ENCODE results near the gene POLN. TPM values are rescaled to one million over a fixed set of nuclear protein-coding genes. Genes with fewer than 3 reads are reported as not detected.

Gene POLN
- total RNA-seq, 1 experiment from 2014 or later: 1.3 TPM

DNA sequence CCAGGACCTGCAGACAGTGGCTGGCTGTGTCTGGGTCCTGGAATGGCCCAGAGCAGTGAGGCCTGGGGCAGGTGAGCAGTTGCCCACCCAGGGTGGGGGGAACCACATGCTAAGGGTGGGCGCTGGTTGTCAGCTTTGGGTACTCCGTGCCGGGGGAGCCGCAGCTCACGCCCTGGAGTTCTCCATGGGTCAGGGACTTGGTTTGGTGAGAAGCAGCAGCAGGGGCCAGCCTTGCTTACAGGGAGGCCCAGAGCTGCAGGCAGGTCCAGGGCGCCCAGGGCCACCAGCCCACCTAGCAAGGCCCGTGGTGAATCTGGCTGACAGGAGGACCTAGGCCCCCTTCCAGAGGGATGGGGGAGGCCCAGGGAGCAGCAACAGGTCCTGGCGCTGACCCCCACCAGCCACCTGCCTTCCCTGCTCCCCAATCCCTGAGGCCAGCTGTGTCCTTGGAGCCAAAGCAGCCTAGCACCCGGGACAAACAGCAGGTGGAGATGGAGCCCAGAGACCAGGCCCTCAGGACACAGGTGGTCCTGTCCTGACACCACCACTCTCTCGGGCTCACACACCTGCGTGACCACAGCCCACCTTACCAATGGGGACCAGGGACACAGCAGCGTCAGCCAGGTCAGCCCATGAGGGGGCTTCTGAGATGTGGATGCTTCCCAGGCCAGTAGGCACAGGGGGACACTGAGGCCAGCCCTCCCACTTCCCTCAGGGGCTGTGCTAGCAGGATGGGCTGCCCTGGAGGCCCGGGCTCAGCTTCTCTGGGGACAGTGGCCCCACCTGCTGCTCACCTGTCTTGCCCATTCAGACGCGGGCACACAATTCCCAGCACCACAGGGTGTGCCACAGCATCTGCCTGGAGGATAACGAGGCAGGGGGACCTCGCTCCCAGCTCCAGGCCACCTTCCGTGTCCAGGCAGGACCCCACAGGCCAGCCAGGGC lies 16.4 kb upstream of the POLN start:
- H3K4me3 ChIP-seq: no peak overlapping the region
- H2AFZ ChIP-seq: no peak overlapping the region
- H3K79me2 ChIP-seq (ENCODE audit: low read depth): no peaks in the 10 kb centered on the region
- H3K4me2 ChIP-seq: no peak overlapping the region
- H3K36me3 ChIP-seq (ENCODE audit: low read depth): no peaks in the 10 kb centered on the region
- intact Hi-C loops (cut with micrococcal nuclease; ENCODE audit: unreplicated experiment): no loop called here
- no peaks in the 10 kb centered on the region for H3K27me3 ChIP-seq (ENCODE audit: insufficient read depth, low read depth)
- no peak for TF ChIP-seq EZH2 (IDR thresholded peaks at IDR 0.05; ENCODE audit: low read depth)
- TF ChIP-seq, protein P1, sequence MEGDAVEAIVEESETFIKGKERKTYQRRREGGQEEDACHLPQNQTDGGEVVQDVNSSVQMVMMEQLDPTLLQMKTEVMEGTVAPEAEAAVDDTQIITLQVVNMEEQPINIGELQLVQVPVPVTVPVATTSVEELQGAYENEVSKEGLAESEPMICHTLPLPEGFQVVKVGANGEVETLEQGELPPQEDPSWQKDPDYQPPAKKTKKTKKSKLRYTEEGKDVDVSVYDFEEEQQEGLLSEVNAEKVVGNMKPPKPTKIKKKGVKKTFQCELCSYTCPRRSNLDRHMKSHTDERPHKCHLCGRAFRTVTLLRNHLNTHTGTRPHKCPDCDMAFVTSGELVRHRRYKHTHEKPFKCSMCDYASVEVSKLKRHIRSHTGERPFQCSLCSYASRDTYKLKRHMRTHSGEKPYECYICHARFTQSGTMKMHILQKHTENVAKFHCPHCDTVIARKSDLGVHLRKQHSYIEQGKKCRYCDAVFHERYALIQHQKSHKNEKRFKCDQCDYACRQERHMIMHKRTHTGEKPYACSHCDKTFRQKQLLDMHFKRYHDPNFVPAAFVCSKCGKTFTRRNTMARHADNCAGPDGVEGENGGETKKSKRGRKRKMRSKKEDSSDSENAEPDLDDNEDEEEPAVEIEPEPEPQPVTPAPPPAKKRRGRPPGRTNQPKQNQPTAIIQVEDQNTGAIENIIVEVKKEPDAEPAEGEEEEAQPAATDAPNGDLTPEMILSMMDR (conservative IDR thresholded peaks at IDR 0.05): no peak
- no peaks in the 10 kb centered on the region for H3F3A ChIP-seq (ENCODE audit: insufficient read depth, low read depth)
- no peak for DNase-seq
- H3K27ac ChIP-seq: no peak overlapping the region
- no TSS peak for BruUV-seq (replicated peaks)
- peaks cover 5% of the 10 kb centered on the region; the same call in 1 of the 2 replicates for H4K20me1 ChIP-seq (ENCODE audit: insufficient read depth)
- ChIA-PET CTCF (no interaction called here), POLR2A (ENCODE audit: unreplicated experiment) (no interaction called here)
- peaks cover 9% of the 10 kb centered on the region; the same call in 1 of the 2 replicates for H3K4me1 ChIP-seq (replicated peaks; ENCODE audit: insufficient read depth)
- no peaks in the 10 kb centered on the region for H3K9me3 ChIP-seq (ENCODE audit: insufficient read depth, low read depth)
- H3K9me2 ChIP-seq (ENCODE audit: insufficient read depth): no peaks in the 10 kb centered on the region

DNA sequence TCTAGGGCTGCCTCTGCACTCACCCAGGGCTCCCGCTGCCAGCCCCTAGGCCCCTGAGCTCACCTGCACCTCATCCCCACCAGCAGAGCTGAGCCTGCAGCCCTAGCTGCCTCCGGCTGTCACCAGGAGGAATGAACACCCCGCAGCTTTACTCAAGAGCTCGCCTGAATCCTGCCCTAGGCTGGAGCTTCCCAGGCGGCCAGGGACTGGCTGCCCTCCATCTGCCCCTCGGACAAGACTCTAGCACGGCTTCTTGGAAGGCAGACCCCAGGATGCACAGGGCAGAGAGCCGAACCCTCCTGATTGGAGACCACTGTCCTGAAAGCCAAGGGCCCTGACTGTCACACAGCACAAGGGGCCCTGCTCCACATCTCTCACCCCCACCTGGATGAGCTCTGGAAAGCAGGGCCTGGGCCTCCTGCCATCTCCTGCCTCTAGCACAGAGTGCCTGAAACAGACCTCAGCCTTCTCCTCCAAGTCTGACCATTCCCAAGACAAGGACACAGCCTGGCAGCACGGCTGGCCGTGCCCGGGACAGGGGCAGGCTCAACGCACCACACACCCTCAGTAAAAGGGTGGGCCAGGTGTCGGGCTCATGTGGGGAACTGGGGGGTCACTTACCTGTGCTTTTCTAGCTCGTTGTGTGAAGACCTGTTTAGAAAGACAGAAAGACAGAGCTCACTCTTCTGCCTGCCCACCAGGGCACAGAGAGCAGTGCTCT lies 15.6 kb upstream of the POLN start:
- POLR2A ChIA-PET (ENCODE audit: unreplicated experiment): no interaction called here

DNA sequence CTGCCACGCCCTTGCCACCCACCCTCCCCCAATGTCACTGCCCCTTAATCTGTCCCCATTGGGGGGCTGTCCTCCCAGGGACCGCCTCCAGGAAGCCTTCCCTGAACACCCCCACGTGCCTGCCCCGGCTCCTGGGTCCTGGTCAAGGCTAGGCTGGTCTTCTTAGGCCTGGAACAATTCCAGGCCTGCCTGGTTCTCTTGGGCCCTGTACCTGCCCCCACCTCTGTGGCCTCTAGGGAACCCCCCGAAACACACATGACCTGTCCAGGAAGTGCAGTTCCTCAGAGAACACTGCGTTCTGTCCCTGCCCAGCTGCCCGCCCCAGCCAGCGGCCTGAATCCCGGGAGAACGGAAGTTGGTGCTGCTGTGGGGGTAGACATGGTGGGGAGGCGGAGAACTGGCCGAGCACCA lies 14.9 kb upstream of the POLN start:
- Histone ChIP-seq H3K4me3 (no peak overlapping the region), H3K79me2 (ENCODE audit: low read depth) (no peaks in the 10 kb centered on the region), H3K27ac (no peak overlapping the region), H3K9me3 (ENCODE audit: insufficient read depth, low read depth) (no peaks in the 10 kb centered on the region), H3F3A (ENCODE audit: insufficient read depth, low read depth) (no peaks in the 10 kb centered on the region), H2AFZ (no peak overlapping the region), H3K36me3 (ENCODE audit: low read depth) (no peaks in the 10 kb centered on the region), H3K4me2 (no peak overlapping the region), H3K4me1 (replicated peaks; ENCODE audit: insufficient read depth) (0 out of 2 replicates have a peak, but pooled peaks cover 5% of the 10 kb centered on the region), H3K9me2 (ENCODE audit: insufficient read depth) (no peaks in the 10 kb centered on the region), H3K27me3 (ENCODE audit: insufficient read depth, low read depth) (no peaks in the 10 kb centered on the region), H4K20me1 (ENCODE audit: insufficient read depth) (peaks cover 5% of the 10 kb centered on the region; the same call in 1 of the 2 replicates)
- ChIA-PET CTCF (no interaction called here), POLR2A (ENCODE audit: unreplicated experiment) (no interaction called here)
- no TSS peak for BruUV-seq (replicated peaks)
- TF ChIP-seq, protein P1 (conservative IDR thresholded peaks at IDR 0.05): no peak
- TF ChIP-seq EZH2 (IDR thresholded peaks at IDR 0.05; ENCODE audit: low read depth): no peak
- intact Hi-C loops (cut with micrococcal nuclease; ENCODE audit: unreplicated experiment): no loop called here
- DNase-seq: no peak

More for the DNA sequence above, 15.6 kb upstream of the POLN start:
- no peak overlapping the region for H3K4me2 ChIP-seq
- H3K4me1 ChIP-seq (replicated peaks; ENCODE audit: insufficient read depth): 0 out of 2 replicates have a peak, but pooled peaks cover 5% of the 10 kb centered on the region
- CTCF ChIA-PET: no interaction called here
- no peak for DNase-seq
- H2AFZ ChIP-seq: no peak overlapping the region
- H3K36me3 ChIP-seq (ENCODE audit: low read depth): no peaks in the 10 kb centered on the region
- intact Hi-C loops (cut with micrococcal nuclease; ENCODE audit: unreplicated experiment): no loop called here
- TF ChIP-seq, protein P1 (conservative IDR thresholded peaks at IDR 0.05): no peak
- no peak for TF ChIP-seq EZH2 (IDR thresholded peaks at IDR 0.05; ENCODE audit: low read depth)
- H3K27me3 ChIP-seq (ENCODE audit: insufficient read depth, low read depth): no peaks in the 10 kb centered on the region
- peaks cover 5% of the 10 kb centered on the region; the same call in 1 of the 2 replicates for H4K20me1 ChIP-seq (ENCODE audit: insufficient read depth)
- H3K9me3 ChIP-seq (ENCODE audit: insufficient read depth, low read depth): no peaks in the 10 kb centered on the region
- H3K9me2 ChIP-seq (ENCODE audit: insufficient read depth): no peaks in the 10 kb centered on the region
- H3K27ac ChIP-seq: no peak overlapping the region
- H3K4me3 ChIP-seq: no peak overlapping the region
- no TSS peak for BruUV-seq (replicated peaks)
- no peaks in the 10 kb centered on the region for H3K79me2 ChIP-seq (ENCODE audit: low read depth)
- H3F3A ChIP-seq (ENCODE audit: insufficient read depth, low read depth): no peaks in the 10 kb centered on the region

All from PC-9 (cell line).